K562 (cell line): ENCODE data around the gene PRKCQ. TPM values are rescaled to one million over a fixed set of nuclear protein-coding genes. Genes with fewer than 3 reads are reported as not detected.

Experiments
- ASH1L ChIP-seq: fragments of 450-650 bp; IDR thresholded peaks from 2 replicates; pipeline ENCODE4 v1.6.1; 2018; ENCODE audit warnings: borderline replicate concordance, mild to moderate bottlenecking, low read depth; ENCODE audit not compliant: partially characterized antibody
- DNMT1 ChIP-seq: fragments of 450-650 bp; IDR thresholded peaks from 2 replicates; pipeline ENCODE4 v1.6.1; 2016; ENCODE audit warnings: antibody characterized with exemption, mild to moderate bottlenecking
- HES1 ChIP-seq: fragments of 450-650 bp; IDR thresholded peaks from 2 replicates; pipeline ENCODE4 v1.6.1; 2016; ENCODE audit warnings: low read depth, mild to moderate bottlenecking, moderate library complexity
- IRF9 ChIP-seq: fragments of 450-650 bp; IDR thresholded peaks from 2 replicates; pipeline ENCODE4 v1.6.1; 2016; ENCODE audit warnings: missing biosample characterization, missing genetic modification characterization
- KAT7 ChIP-seq: sonication (generic); formaldehyde crosslinking; IDR thresholded peaks from 2 replicates; pipeline ENCODE4 v1.8.0; 2022; ENCODE audit warnings: missing genetic modification reagents, mild to moderate bottlenecking, borderline replicate concordance
- L3MBTL2 ChIP-seq: fragments of 450-650 bp; IDR thresholded peaks from 2 replicates; pipeline ENCODE4 v1.6.1; 2016; ENCODE audit warnings: mild to moderate bottlenecking, moderate library complexity
- MAFK ChIP-seq: IDR thresholded peaks from 2 replicates; pipeline ENCODE4 v1.6.1; 2011; ENCODE audit warnings: low read length, improper control_type of control experiment
- SLC30A9 ChIP-seq: fragments of 250-450 bp; sonication (Bioruptor Pico); IDR thresholded peaks from 2 replicates; pipeline ENCODE4 v1.8.0; 2022; ENCODE audit warnings: mild to moderate bottlenecking, moderate library complexity
- YBX1 ChIP-seq: fragments of 450-650 bp; IDR thresholded peaks from 2 replicates; pipeline ENCODE4 v1.7.1; 2016; ENCODE audit warnings: mild to moderate bottlenecking
- ZNF277 ChIP-seq: fragments of 250-450 bp; sonication (Bioruptor Pico); IDR thresholded peaks from 2 replicates; pipeline ENCODE4 v1.8.0; 2022; ENCODE audit warnings: inconsistent platforms, mild to moderate bottlenecking, moderate library complexity, borderline replicate concordance
- ZNF324 ChIP-seq: fragments of 250-450 bp; sonication (Bioruptor Pico); IDR thresholded peaks from 2 replicates; pipeline ENCODE4 v1.4.0; 2020; ENCODE audit warnings: mild to moderate bottlenecking
- ZNF436 ChIP-seq: fragments of 250-450, 450-650 bp; sonication (Bioruptor Pico); formaldehyde crosslinking; IDR thresholded peaks from 2 replicates; pipeline ENCODE4 v1.7.0; 2020; ENCODE audit warnings: mild to moderate bottlenecking
- polyA plus RNA-seq, 8 experiments: library from polyadenylated mRNA; depleted of rRNA in 4 of 8; stranded (reverse) in 5 of 8; unstranded in 3 of 8; fragments of >200 nt; fragmentation: Nextera tagmentation in 2 of 8; fragmentation: Illumina TruSeq in 1 of 8; extraction: Ambion mirVana in 2 of 8; extraction: Trizol in 1 of 8; gene quantifications; 2 replicates each; pipeline versions ENCODE4 v1.2.1 to v1.2.3, GENCODE V29; 2011 to 2014; ENCODE audit warnings: inconsistent platforms in 1 of 8, missing spikeins in 1 of 8
- total RNA-seq, 7 experiments: library from RNA; depleted of rRNA in 6 of 7; stranded (reverse); fragments of >200 nt in 6 of 7; fragmentation: Illumina TruSeq in 2 of 7; extraction: Trizol in 2 of 7; gene quantifications; 2 replicates each; pipeline versions ENCODE4 v1.2.1 to v1.2.3, GENCODE V29; 2011 to 2021; ENCODE audit warnings: low replicate concordance in 1 of 7
- TF ChIP-seq, protein P1 (sequence below): fragments of 450-650 bp; IDR thresholded peaks from 2 replicates; pipeline ENCODE4 v1.6.1; 2016
- TF ChIP-seq, protein P2 (sequence below): fragments of 200-600 bp; sonication (generic); IDR thresholded peaks from one replicate; pipeline ENCODE4 v1.6.1; 2012; ENCODE audit warnings: mild to moderate bottlenecking, low read depth, low read length, inconsistent platforms

The PRKCQ gene
- total and polyA plus RNA-seq, 9 of the 15 experiments (the other 6 are each of a cell fraction or from before 2014, with no cell fraction given), result 4.4 to 23.3 (median 14.6) TPM

DNA sequence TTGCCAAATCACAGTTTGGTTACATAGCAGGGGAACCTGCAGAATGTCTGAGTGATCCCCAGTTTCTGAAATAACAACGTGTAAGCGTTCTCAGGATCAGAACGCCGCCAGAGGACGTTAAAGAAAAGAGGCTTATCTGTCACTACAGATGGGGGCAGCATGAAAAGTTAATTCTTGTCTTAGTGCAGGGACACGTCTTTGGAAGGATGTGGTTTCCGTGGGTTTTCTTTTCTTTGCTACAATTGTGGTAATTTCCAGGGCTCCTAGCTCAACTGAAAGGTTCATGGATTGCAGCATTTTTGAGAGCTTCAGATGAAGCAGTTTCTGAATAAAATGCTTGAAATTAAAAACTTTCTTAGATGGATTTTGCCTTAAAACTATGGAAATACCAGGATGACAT, 106.6 kb downstream of the PRKCQ start (continued):
- no peak for TF ChIP-seq KAT7 (CRISPR knock-in tag)
- no peak for TF ChIP-seq YBX1
- TF ChIP-seq ZNF436 (CRISPR knock-in tag), result no peak
- no peak; the same call in 1 of the 2 replicates for TF ChIP-seq ZNF324
- TF ChIP-seq HES1, result peak; percentile 81
- no peak for TF ChIP-seq ASH1L
- no peak for TF ChIP-seq DNMT1
- peak; percentile 52 for TF ChIP-seq MAFK
- no peak for TF ChIP-seq ZNF277
- TF ChIP-seq, protein P1, sequence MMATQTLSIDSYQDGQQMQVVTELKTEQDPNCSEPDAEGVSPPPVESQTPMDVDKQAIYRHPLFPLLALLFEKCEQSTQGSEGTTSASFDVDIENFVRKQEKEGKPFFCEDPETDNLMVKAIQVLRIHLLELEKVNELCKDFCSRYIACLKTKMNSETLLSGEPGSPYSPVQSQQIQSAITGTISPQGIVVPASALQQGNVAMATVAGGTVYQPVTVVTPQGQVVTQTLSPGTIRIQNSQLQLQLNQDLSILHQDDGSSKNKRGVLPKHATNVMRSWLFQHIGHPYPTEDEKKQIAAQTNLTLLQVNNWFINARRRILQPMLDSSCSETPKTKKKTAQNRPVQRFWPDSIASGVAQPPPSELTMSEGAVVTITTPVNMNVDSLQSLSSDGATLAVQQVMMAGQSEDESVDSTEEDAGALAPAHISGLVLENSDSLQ, result peak; percentile 50
- TF ChIP-seq, protein P2, sequence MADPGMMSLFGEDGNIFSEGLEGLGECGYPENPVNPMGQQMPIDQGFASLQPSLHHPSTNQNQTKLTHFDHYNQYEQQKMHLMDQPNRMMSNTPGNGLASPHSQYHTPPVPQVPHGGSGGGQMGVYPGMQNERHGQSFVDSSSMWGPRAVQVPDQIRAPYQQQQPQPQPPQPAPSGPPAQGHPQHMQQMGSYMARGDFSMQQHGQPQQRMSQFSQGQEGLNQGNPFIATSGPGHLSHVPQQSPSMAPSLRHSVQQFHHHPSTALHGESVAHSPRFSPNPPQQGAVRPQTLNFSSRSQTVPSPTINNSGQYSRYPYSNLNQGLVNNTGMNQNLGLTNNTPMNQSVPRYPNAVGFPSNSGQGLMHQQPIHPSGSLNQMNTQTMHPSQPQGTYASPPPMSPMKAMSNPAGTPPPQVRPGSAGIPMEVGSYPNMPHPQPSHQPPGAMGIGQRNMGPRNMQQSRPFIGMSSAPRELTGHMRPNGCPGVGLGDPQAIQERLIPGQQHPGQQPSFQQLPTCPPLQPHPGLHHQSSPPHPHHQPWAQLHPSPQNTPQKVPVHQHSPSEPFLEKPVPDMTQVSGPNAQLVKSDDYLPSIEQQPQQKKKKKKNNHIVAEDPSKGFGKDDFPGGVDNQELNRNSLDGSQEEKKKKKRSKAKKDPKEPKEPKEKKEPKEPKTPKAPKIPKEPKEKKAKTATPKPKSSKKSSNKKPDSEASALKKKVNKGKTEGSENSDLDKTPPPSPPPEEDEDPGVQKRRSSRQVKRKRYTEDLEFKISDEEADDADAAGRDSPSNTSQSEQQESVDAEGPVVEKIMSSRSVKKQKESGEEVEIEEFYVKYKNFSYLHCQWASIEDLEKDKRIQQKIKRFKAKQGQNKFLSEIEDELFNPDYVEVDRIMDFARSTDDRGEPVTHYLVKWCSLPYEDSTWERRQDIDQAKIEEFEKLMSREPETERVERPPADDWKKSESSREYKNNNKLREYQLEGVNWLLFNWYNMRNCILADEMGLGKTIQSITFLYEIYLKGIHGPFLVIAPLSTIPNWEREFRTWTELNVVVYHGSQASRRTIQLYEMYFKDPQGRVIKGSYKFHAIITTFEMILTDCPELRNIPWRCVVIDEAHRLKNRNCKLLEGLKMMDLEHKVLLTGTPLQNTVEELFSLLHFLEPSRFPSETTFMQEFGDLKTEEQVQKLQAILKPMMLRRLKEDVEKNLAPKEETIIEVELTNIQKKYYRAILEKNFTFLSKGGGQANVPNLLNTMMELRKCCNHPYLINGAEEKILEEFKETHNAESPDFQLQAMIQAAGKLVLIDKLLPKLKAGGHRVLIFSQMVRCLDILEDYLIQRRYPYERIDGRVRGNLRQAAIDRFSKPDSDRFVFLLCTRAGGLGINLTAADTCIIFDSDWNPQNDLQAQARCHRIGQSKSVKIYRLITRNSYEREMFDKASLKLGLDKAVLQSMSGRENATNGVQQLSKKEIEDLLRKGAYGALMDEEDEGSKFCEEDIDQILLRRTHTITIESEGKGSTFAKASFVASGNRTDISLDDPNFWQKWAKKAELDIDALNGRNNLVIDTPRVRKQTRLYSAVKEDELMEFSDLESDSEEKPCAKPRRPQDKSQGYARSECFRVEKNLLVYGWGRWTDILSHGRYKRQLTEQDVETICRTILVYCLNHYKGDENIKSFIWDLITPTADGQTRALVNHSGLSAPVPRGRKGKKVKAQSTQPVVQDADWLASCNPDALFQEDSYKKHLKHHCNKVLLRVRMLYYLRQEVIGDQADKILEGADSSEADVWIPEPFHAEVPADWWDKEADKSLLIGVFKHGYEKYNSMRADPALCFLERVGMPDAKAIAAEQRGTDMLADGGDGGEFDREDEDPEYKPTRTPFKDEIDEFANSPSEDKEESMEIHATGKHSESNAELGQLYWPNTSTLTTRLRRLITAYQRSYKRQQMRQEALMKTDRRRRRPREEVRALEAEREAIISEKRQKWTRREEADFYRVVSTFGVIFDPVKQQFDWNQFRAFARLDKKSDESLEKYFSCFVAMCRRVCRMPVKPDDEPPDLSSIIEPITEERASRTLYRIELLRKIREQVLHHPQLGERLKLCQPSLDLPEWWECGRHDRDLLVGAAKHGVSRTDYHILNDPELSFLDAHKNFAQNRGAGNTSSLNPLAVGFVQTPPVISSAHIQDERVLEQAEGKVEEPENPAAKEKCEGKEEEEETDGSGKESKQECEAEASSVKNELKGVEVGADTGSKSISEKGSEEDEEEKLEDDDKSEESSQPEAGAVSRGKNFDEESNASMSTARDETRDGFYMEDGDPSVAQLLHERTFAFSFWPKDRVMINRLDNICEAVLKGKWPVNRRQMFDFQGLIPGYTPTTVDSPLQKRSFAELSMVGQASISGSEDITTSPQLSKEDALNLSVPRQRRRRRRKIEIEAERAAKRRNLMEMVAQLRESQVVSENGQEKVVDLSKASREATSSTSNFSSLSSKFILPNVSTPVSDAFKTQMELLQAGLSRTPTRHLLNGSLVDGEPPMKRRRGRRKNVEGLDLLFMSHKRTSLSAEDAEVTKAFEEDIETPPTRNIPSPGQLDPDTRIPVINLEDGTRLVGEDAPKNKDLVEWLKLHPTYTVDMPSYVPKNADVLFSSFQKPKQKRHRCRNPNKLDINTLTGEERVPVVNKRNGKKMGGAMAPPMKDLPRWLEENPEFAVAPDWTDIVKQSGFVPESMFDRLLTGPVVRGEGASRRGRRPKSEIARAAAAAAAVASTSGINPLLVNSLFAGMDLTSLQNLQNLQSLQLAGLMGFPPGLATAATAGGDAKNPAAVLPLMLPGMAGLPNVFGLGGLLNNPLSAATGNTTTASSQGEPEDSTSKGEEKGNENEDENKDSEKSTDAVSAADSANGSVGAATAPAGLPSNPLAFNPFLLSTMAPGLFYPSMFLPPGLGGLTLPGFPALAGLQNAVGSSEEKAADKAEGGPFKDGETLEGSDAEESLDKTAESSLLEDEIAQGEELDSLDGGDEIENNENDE, result no peak
- TF ChIP-seq SLC30A9 (CRISPR knock-in tag), result no peak
- TF ChIP-seq IRF9 (tag), result no peak
- TF ChIP-seq L3MBTL2, result no peak
